ENCODE results near the gene MRPS9. TPM values are rescaled to one million over a fixed set of nuclear protein-coding genes. Genes with fewer than 3 reads are reported as not detected.

MRPS9 gene
- total RNA-seq, 4 donors from 2014 or later: 12.7 to 17.5 (median 15.3) TPM

- TF ChIP-seq, protein P1, sequence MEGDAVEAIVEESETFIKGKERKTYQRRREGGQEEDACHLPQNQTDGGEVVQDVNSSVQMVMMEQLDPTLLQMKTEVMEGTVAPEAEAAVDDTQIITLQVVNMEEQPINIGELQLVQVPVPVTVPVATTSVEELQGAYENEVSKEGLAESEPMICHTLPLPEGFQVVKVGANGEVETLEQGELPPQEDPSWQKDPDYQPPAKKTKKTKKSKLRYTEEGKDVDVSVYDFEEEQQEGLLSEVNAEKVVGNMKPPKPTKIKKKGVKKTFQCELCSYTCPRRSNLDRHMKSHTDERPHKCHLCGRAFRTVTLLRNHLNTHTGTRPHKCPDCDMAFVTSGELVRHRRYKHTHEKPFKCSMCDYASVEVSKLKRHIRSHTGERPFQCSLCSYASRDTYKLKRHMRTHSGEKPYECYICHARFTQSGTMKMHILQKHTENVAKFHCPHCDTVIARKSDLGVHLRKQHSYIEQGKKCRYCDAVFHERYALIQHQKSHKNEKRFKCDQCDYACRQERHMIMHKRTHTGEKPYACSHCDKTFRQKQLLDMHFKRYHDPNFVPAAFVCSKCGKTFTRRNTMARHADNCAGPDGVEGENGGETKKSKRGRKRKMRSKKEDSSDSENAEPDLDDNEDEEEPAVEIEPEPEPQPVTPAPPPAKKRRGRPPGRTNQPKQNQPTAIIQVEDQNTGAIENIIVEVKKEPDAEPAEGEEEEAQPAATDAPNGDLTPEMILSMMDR (IDR thresholded peaks at IDR 0.05): no peak
- no peak for TF ChIP-seq POLR2A (IDR thresholded peaks at IDR 0.05)
- TF ChIP-seq POLR2AphosphoS5 (IDR thresholded peaks at IDR 0.05): no peak
- TF ChIP-seq EP300 (IDR thresholded peaks at IDR 0.05): no peak
- 78% methylated on average over 4 of the region's 5 CpGs for WGBS
These were observed 72.5 kb downstream of the MRPS9 start for GRCh38 chr2:105110295-105110829.

DNA sequence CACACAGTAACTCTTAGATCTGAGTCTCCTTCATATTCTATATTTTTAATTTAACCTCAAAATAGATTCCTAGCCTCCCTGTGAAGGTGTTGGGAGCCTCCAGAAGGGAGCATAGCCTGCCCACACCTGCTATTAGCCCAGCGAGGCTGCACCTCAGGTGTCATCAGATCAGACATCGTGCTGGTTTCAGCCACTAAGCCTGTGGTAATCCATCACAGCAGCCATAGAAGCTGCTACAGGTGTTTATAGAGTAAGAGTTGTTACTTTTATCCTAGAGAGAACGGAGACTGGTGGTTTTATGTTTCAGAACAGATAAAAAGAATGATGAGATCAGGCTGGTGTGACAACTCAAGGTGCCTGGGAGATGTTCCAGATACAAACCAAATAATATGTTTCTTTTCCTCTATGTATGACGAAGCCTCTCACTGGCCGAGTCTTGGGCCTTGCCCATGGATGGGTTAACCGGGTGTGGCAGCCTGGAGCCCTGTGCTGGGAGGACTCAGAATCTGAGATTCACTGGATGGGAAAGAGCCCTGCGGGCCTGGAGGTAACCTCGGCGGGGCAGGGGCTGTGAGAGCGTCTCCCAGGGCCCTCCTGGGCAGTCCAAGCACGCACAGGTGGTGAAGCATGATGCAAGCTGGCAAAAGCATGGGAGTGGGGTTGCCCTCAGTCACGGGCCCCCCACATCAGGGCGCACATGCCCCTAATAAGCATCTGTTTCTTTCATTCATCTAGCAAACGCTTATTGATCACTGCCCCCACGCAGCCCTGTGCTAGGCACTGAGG is 73.7 kb downstream of the MRPS9 start:
- no peaks in the 10 kb centered on the region for H3K36me3 ChIP-seq
- no peaks in the 10 kb centered on the region for H3K4me1 ChIP-seq
- TF ChIP-seq POLR2AphosphoS5 (IDR thresholded peaks at IDR 0.05): no peak
- TF ChIP-seq EP300 (IDR thresholded peaks at IDR 0.05): no peak
- no peak for TF ChIP-seq POLR2A (IDR thresholded peaks at IDR 0.05)
- TF ChIP-seq, protein P1 (IDR thresholded peaks at IDR 0.05): no peak
- H3K27me3 ChIP-seq: no peaks in the 10 kb centered on the region
- WGBS: 83% methylated on average over 10 of the region's 15 CpGs
- H3K4me3 ChIP-seq: no peak overlapping the region
- H3K27ac ChIP-seq: no peak overlapping the region
- no peak for DNase-seq (ENCODE audit: low spot score in 2 of 2)
- H3K9me3 ChIP-seq: no peaks in the 10 kb centered on the region

More at GRCh38 chr2:105110295-105110829, 72.5 kb downstream of the MRPS9 start:
- no peak overlapping the region for H3K27ac ChIP-seq
- no peak overlapping the region for H3K4me3 ChIP-seq
- no peaks in the 10 kb centered on the region for H3K4me1 ChIP-seq
- no peaks in the 10 kb centered on the region for H3K27me3 ChIP-seq
- no peak for DNase-seq (ENCODE audit: low spot score in 2 of 2)
- no peaks in the 10 kb centered on the region for H3K9me3 ChIP-seq
- H3K36me3 ChIP-seq: no peaks in the 10 kb centered on the region

- Histone ChIP-seq H3K27me3 (no peaks in the 10 kb centered on the region), H3K4me3 (no peak overlapping the region), H3K36me3 (no peaks in the 10 kb centered on the region), H3K4me1 (no peaks in the 10 kb centered on the region), H3K27ac (no peak overlapping the region), H3K9me3 (no peaks in the 10 kb centered on the region)
- DNase-seq (ENCODE audit: low spot score in 2 of 2): no peak
- WGBS: 81% methylated on average over 12 of the region's 12 CpGs
- TF ChIP-seq, protein P1 (IDR thresholded peaks at IDR 0.05): no peak
- TF ChIP-seq POLR2AphosphoS5 (IDR thresholded peaks at IDR 0.05): no peak
- no peak for TF ChIP-seq EP300 (IDR thresholded peaks at IDR 0.05)
- TF ChIP-seq POLR2A (IDR thresholded peaks at IDR 0.05): no peak
These were observed 74.5 kb downstream of the MRPS9 start for GRCh38 chr2:105112345-105112744.

DNA sequence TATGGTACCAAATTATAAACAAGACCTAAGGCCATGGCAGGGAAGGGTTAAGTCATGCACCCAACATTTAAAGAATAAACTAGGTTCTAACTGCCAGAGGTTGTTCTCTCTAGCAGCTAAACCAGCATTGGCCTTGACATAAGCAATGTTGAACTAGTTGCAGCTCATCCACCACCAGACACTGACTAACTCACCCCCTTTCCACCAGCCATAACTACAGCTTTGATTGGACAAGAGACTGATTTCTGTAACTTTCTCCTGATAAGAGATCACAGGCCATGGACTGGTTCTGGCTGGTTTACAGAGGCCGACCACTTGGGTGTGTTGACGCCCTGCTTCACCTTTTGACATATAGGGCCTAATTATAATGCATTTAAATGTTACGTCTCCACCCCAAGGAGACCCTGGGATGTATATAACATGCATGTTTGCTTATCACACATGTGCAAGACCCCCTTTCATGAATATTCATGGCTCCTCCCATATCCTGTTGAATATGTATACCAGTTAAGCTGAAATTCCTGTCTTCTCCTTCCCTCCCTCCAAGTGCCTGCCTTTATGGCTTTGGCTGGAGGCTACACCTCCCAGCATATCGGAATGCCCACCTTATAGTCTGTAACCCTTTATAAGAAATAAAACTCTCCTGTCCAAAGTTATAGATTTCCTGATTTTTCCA is 75.9 kb downstream of the MRPS9 start:
- Histone ChIP-seq H3K27ac (no peak overlapping the region), H3K27me3 (no peaks in the 10 kb centered on the region), H3K4me3 (no peak overlapping the region), H3K36me3 (no peaks in the 10 kb centered on the region), H3K4me1 (no peaks in the 10 kb centered on the region), H3K9me3 (no peaks in the 10 kb centered on the region)
- DNase-seq (ENCODE audit: low spot score in 2 of 2): no peak
- 61% methylated on average over 4 of the region's 4 CpGs for WGBS
- TF ChIP-seq POLR2A (IDR thresholded peaks at IDR 0.05) (no peak), POLR2AphosphoS5 (IDR thresholded peaks at IDR 0.05) (no peak), EP300 (IDR thresholded peaks at IDR 0.05) (no peak)
- TF ChIP-seq, protein P1 (IDR thresholded peaks at IDR 0.05): no peak

- Histone ChIP-seq H3K9me3 (no peaks in the 10 kb centered on the region), H3K36me3 (no peaks in the 10 kb centered on the region), H3K27ac (no peak overlapping the region), H3K4me3 (no peak overlapping the region), H3K27me3 (no peaks in the 10 kb centered on the region), H3K4me1 (no peaks in the 10 kb centered on the region)
- TF ChIP-seq POLR2AphosphoS5 (IDR thresholded peaks at IDR 0.05) (no peak), POLR2A (IDR thresholded peaks at IDR 0.05) (no peak), EP300 (IDR thresholded peaks at IDR 0.05) (no peak)
- TF ChIP-seq, protein P1 (IDR thresholded peaks at IDR 0.05): peak; percentile 37 to 52
- 21% methylated on average over 4 of the region's 4 CpGs for WGBS
- no peak for DNase-seq (ENCODE audit: low spot score in 2 of 2)
These were observed 76.7 kb downstream of the MRPS9 start for GRCh38 chr2:105114551-105114950.

All from suprapubic skin (tissue), 4 donors.